Progenitor cell of endocrine pancreas (in vitro differentiated cells): ENCODE results near the gene FOXN3. TPM values are rescaled to one million over a fixed set of nuclear protein-coding genes. Genes with fewer than 3 reads are reported as not detected.

Source experiments
- DNase-seq: peaks from one replicate; pipeline ENCODE4 v3.0.0; 2021; ENCODE audit warnings: low spot score; ENCODE audit not compliant: unreplicated experiment
- H3K27ac Mint-ChIP-seq: 2 replicates; pipeline ENCODE4 v1.8.0; 2021; ENCODE audit warnings: mild to moderate bottlenecking, moderate library complexity, mixed read lengths
- H3K27me3 Mint-ChIP-seq: 2 replicates; pipeline ENCODE4 v1.8.0; 2021; ENCODE audit warnings: mixed read lengths
- H3K36me3 Mint-ChIP-seq: 2 replicates; pipeline ENCODE4 v1.8.0; 2022; ENCODE audit warnings: mixed read lengths; ENCODE audit not compliant: insufficient read depth
- H3K4me1 Mint-ChIP-seq: 2 replicates; pipeline ENCODE4 v1.8.0; 2021; ENCODE audit warnings: low read depth, mixed read lengths
- H3K4me3 Mint-ChIP-seq: 2 replicates; pipeline ENCODE4 v1.8.0; 2021; ENCODE audit warnings: low read depth, mild to moderate bottlenecking, moderate library complexity, mixed read lengths
- H3K9me3 Mint-ChIP-seq: 2 replicates; pipeline ENCODE4 v1.8.0; 2021; ENCODE audit warnings: low read depth, mixed read lengths
- CTCF ChIP-seq: fragments of 200-600 bp; sonication (generic); IDR thresholded peaks from one replicate; pipeline ENCODE4 v1.5.0; 2021; ENCODE audit warnings: antibody characterized with exemption, mild to moderate bottlenecking; ENCODE audit not compliant: unreplicated experiment
- total RNA-seq: library from RNA; stranded (reverse); gene quantifications from 2 replicates; pipeline ENCODE4 v1.2.1, GENCODE V29; 2021

FOXN3 gene
- total RNA-seq, 1 donor from 2014 or later: 25.8 TPM

- no peaks in the 10 kb centered on the region for H3K36me3 Mint-ChIP-seq
- H3K9me3 Mint-ChIP-seq: no peaks in the 10 kb centered on the region
- no peaks in the 10 kb centered on the region for H3K27me3 Mint-ChIP-seq
- no peak overlapping the region for H3K4me3 Mint-ChIP-seq
- H3K27ac Mint-ChIP-seq: no peak overlapping the region
- DNase-seq: no peak
- H3K4me1 Mint-ChIP-seq: peaks cover 3% of the 10 kb centered on the region
- no peak for TF ChIP-seq CTCF
Observed at GRCh38 chr14:89226801-89227495, 190.1 kb downstream of the FOXN3 start.

GRCh38 chr14:89225607-89226006, 191.4 kb downstream of the FOXN3 start:
- H3K36me3 Mint-ChIP-seq: no peaks in the 10 kb centered on the region
- no peaks in the 10 kb centered on the region for H3K27me3 Mint-ChIP-seq
- no peak for TF ChIP-seq CTCF
- H3K4me3 Mint-ChIP-seq: no peak overlapping the region
- no peak for DNase-seq
- H3K27ac Mint-ChIP-seq: no peak overlapping the region
- H3K9me3 Mint-ChIP-seq: no peaks in the 10 kb centered on the region
- peaks cover 3% of the 10 kb centered on the region for H3K4me1 Mint-ChIP-seq

GRCh38 chr14:89221109-89221810, 195.8 kb downstream of the FOXN3 start:
- Mint-ChIP-seq H3K27me3 (peaks cover 20% of the 10 kb centered on the region), H3K4me1 (no peaks in the 10 kb centered on the region), H3K4me3 (no peak overlapping the region), H3K9me3 (no peaks in the 10 kb centered on the region), H3K36me3 (peaks cover 1% of the 10 kb centered on the region), H3K27ac (no peak overlapping the region)
- no peak for TF ChIP-seq CTCF
- no peak for DNase-seq

GRCh38 chr14:89219051-89219450, 198.0 kb downstream of the FOXN3 start:
- DNase-seq: no peak
- peaks cover 1% of the 10 kb centered on the region for H3K36me3 Mint-ChIP-seq
- TF ChIP-seq CTCF: no peak
- H3K4me1 Mint-ChIP-seq: peaks cover 13% of the 10 kb centered on the region
- H3K4me3 Mint-ChIP-seq: no peak overlapping the region
- H3K27me3 Mint-ChIP-seq: peaks cover 35% of the 10 kb centered on the region
- H3K9me3 Mint-ChIP-seq: no peaks in the 10 kb centered on the region
- no peak overlapping the region for H3K27ac Mint-ChIP-seq

- H3K4me3 Mint-ChIP-seq: no peak overlapping the region
Observed at GRCh38 chr14:89217891-89218290, 199.1 kb downstream of the FOXN3 start.

More at GRCh38 chr14:89217891-89218290, 199.1 kb downstream of the FOXN3 start:
- Mint-ChIP-seq H3K36me3 (peaks cover 1% of the 10 kb centered on the region), H3K4me1 (peaks cover 15% of the 10 kb centered on the region), H3K27me3 (peaks cover 45% of the 10 kb centered on the region), H3K9me3 (no peaks in the 10 kb centered on the region), H3K27ac (no peak overlapping the region)
- no peak for DNase-seq
- no peak for TF ChIP-seq CTCF
